ENCODE measurements around the gene ZNF892.

ZNF892 gene

DNA sequence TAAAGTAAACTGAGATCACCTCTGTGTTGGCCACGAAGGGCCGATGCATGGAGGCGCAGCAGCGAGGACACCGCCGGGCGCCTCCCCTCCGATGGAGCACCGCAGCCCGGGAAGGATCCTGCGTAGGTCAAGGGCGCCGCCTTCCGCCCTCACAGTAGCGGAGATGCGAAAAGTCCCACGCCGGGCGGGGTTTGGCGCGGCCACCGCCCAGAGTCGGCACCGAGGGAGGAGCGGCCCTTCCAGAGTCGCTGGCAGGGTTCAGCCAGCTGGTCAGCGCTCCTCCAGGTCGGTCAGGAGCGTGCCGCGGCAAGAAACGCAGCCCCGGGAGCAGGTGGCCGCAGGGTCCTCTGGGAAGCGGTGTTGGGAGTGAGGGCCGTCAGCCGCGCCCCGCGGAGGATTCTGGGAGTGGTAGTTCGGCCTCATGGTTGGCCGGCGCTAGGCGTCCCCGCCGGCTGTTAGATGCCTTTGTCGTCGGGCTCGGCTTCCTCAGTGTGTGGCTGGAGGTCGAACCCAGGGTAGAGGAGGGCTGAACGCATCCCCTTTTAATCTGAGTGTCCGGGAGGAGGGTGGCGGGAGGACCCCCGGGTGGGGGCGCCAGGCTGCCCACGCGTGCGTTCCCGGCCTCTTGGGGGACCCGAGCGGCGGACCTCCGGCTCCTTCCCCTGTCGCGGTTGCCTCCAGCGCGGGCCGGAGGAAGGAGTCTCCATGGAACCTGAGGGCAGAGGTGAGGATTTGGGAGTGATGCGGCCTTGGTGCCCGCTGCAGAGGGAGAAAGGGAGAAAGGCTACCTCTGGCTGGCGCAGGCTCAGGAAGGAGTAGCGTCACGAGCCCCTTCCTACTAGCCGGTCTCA, at the start of gene ZNF892:
Gene ZNF892, plus strand, starts transcription at position 411 of the 851 bp plus-strand sequence. Its CDS starts 295 bp downstream, at position 706.
- peak; percentile 81 for DNase-seq

DNA sequence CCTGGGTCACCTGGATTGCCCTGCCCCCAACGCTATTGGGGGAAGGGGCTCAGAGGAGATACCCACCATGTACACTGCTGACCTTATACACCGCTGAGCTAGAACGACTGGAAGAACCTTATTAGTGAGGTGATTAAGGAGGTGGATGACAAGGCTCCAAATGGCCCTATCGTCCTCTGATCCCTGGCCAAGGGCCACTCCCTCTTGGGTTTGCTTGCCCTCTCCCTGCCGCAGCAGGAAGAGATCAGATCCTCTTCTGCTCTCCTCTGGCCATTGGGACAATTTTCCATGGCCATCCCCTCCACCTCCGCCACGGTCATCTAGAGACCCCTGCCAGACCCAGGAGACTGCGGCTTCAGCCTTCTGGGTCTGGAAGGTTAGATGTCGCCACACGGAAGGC, 48.9 kb upstream of the ZNF892 start:
- DNase-seq: no peak

DNA sequence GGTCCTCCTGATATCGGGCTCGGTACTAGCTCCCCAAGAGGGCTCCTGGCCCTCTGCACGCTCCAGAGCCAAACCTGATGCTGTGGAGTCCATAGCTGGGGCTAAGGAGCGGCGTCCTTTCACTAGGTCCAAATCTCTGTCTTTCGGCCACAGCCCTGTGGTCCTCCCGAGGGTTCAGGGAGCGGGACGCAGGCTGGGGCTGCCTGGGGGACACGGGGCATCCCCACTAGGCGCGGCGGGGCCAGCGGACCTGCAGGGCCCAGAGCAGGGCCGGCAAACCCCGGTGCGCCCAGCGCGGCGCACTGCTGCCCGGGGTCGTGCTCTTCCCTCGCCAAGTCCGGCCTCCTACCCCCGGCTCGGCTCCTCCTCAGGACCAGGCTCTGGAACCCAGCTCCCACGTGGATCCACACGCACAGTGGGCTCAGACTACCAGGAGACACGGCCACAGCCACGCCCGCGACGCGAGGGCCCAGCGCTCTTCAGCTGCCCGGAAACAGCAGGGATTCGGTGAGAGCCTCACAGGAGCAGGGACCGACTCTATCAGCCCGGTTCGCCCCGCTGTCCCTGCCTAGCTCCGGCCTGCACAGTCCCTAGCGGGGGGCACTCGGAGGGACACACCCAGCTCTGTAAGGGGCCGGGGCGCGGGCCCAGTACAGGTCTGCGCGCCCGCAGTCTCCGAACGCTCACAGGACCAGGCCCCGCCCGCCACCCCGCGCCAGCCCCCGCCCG, 48.3 kb upstream of the ZNF892 start:
- DNase-seq: no peak

DNA sequence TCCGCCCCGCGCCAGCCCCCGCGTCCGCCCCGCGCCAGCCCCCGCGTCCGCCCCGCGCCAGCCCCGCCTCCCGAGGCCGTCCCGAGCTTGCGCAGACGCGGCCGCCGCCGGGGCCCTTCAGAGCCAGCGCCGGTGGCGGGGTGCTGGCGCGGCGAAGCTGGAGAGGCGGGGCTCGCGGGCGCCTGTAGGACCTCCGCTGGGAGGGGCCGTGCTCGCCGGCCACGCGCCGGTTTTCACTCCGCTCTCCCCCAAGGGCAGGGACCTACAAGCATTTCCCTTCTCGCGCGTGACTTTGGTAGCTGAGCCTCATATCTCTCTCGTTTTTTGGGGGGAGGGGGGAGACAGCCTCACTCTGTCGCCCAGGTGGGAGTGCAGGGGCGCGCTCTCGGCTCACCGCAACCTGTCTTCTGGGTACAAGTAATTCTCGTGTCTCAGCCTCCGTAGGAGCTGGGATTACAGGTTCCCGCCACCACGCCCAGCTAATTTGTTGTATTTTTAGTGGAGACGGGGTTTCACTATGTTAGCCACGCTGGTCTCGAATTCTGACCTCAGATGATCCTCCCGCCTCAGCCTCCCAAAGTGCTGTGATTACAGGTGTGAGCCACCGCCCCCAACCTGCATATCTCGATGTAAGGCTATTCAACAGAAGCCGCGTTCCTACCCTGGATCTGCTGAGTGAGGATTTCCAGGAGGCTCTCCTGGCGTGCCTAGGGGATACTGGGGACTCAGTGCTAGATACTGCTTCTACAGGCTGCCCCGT, 47.5 kb upstream of the ZNF892 start, which contains the start of gene ZNF514:
Gene ZNF514, minus strand, starts transcription at position 159 of the 760 bp plus-strand sequence. CDS start 6,595 bp downstream, outside the sequence.
- DNase-seq: peak; percentile 75

DNA sequence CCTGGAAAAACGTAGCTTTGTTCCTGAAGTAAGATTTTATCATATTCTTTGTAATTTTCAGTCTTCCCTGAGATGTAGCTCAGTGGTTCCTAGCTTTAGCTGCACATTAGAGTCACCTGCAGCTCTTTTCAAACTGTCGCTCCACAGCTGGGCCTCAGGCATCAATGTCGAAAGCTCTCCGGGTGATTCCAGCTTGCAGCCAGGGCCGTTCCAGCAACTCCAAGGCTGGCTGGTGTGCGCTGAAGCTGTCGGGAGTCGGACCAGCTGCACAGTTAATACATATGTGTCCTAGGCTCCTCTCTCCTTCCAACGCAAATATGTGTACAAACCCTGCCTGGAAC, 42.3 kb upstream of the ZNF892 start:
- DNase-seq: no peak

- peak; percentile 97 for DNase-seq
Observed at GRCh38 chr2:95165371-95166064, 41.8 kb upstream of the ZNF892 start, which contains the start of gene ZNF2. Gene ZNF2, plus strand, starts transcription at chr2:95165809. Its CDS starts 10,418 bp downstream, at chr2:95176227.

DNA sequence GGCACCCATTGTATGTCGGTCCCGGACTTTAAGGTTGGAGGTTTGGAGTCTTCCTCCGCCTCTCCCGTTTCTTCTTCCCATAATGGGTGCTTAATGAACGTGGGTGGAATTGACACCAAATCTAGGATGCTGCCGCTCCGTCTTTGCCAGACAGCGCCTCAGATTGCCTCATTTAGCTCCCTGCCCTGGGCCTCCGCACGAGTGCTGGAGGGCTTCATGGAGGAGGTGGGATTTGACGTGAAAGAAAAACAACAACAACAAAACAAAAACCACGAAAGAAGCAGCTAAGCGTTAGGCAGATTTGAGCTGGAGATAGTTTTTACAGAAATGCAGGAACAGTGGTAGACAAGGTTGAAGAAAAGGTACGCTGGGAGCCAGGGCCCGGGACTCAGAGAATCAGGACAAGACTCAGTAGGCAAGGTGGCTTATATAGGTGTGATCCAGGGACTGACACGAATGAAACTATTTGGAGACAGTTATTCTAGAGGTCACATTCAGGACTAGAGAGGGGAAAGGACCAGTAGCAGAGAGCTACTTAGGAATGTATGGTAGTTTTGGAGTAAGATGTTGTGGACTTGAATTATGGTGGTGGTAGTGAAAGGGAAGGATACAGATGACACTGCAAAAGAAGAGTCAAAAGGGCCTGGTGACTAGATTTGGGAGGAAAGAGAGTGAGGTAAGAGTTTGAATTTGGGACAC, 41.1 kb upstream of the ZNF892 start:
- DNase-seq: no peak

GRCh38 chr2:95171902-95172301, 35.4 kb upstream of the ZNF892 start:
- DNase-seq: no peak

GRCh38 chr2:95174031-95174542, 33.2 kb upstream of the ZNF892 start:
- DNase-seq: no peak

DNA sequence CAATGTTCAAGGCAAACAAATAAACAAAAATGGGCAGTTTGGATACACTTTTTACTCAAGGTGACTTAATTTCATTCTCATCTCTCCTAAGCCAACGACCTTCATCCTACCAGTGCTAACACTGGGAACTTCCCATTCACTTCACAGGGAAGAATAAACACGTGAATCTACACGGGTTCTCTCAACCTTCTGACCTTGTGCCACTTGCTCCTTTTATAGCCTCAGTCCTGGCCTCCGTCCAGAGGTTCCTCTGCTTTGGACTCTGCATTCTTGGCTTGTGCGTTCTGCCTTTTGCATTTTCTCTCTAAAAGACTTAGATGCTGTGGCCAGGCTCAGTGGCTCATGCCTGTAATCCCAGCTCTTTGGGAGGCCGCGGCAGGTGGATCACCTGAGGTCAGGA, 27.9 kb upstream of the ZNF892 start:
- no peak for DNase-seq

GRCh38 chr2:95181774-95182173, 25.5 kb upstream of the ZNF892 start:
- DNase-seq: no peak

DNA sequence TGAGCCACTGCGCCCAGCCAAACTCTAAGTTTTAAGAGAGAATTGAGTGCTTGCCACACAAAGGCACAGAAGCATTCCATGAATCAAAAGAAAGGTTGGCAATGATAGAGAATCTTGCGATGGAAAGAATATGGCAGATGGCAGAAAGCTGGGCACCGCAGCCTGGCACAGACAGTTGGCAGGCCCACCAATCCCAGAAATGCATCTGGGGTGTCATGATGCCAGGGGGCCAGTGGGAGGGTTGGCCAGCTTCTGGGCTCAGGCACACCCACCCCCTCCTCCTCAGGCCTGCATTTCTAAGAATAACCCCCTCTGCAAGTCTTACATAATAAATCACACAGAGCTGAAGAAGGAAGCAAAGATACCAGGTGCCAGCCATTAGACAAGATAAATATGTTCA, 22.1 kb upstream of the ZNF892 start:
- DNase-seq: no peak

- no peak for DNase-seq
Observed at GRCh38 chr2:95185973-95186372, 21.3 kb upstream of the ZNF892 start.

DNA sequence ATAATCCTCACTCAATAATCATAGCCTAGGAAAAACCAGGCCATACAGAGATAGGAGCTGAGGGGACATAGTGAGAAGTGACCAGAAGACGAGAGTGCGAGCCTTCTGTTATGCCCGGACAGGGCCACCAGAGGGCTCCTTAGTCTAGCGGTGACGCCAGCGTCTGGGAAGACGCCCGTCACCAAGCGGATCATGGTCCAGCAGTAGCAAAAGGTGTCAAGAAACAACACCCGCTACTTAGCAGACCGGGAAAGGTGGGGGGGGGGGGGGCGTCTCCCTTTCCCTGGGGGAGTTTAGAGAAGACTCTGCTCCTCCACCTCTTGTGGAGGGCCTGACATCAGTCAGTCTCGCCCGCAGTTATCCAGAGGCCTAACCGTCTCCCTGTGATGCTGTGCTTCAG, 14.4 kb upstream of the ZNF892 start:
- peak; percentile 39 for DNase-seq

GRCh38 chr2:95203911-95204310, 3.4 kb upstream of the ZNF892 start:
- no peak for DNase-seq

DNA sequence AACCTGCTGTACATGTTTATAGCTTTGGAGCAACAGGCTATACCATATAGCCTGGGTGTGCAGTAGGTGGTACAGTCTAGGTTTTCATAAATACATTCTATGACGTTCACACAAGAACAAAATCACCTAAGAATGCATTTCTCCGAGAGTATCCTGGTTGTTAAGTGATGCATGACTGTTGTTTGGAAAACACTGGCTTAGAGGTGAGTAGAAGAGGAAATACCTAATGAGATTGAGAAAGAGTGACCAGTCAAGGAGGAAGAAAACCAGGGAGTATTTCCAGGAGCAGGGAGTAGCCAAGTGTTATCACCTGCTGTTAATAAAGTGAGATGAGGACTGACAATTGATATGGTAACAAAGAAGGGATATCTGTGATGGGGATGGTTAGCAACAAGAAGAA, 2.9 kb upstream of the ZNF892 start:
- DNase-seq: no peak

GRCh38 chr2:95206096-95206495, 1.2 kb upstream of the ZNF892 start:
- DNase-seq: no peak

- no peak for DNase-seq
Observed at GRCh38 chr2:95208106-95208505, 785 bp downstream of the ZNF892 start.

GRCh38 chr2:95215018-95215612, 7.8 kb downstream of the ZNF892 start:
- DNase-seq: no peak

- DNase-seq: no peak
Observed at GRCh38 chr2:95220449-95220848, 13.1 kb downstream of the ZNF892 start.

- no peak for DNase-seq
Observed at GRCh38 chr2:95225658-95226057, 18.3 kb downstream of the ZNF892 start.
